Psoas muscle (tissue), 8 donors: ENCODE data around the gene CHEK2. TPM values are rescaled to one million over a fixed set of nuclear protein-coding genes. Genes with fewer than 3 reads are reported as not detected.
"Not testable (repeated sequence)": the region's sequence is repeated elsewhere in the genome, so short reads cannot be mapped to it uniquely, and the experiment has no call there.

Source experiments
- ATAC-seq, 4 donors: fragments of 200-7000 bp; cut with Tn5 transposase; one replicate each; pipeline ENCODE4 v1.9.1; 2020; ENCODE audit warnings: moderate library complexity in 3 of 4, mild to moderate bottlenecking in 2 of 4
- DNase-seq, 2 donors: peaks; one replicate each; pipeline ENCODE4 v3.0.0-alpha.2; 2020
- H3K27ac ChIP-seq: fragments of 200-600 bp; one replicate; pipeline ENCODE4 v1.8.0; 2022
- H3K27me3 ChIP-seq, 3 donors: fragments of 200-600 bp in 1 of 3; one replicate each; pipeline versions ENCODE4 v1.6.1 to v1.8.0; 2013 to 2022; ENCODE audit warnings: low read length in 2 of 3, mild to moderate bottlenecking in 2 of 3, moderate library complexity in 1 of 3; ENCODE audit not compliant: insufficient read depth in 3 of 3
- H3K36me3 ChIP-seq, 2 donors: fragments of 200-600 bp in 1 of 2; one replicate each; pipeline versions ENCODE4 v1.6.1 to v1.8.0; 2013 to 2022; ENCODE audit warnings: low read depth in 1 of 2, mild to moderate bottlenecking in 1 of 2, moderate library complexity in 1 of 2; ENCODE audit not compliant: insufficient read depth in 1 of 2
- H3K4me1 ChIP-seq: fragments of 200-600 bp; one replicate; pipeline ENCODE4 v1.8.0; 2022
- H3K4me3 ChIP-seq: fragments of 200-600 bp; one replicate; pipeline ENCODE4 v1.8.0; 2022; ENCODE audit warnings: mild to moderate bottlenecking
- H3K9me3 ChIP-seq: fragments of 200-600 bp; one replicate; pipeline ENCODE4 v1.8.0; 2022
- WGBS, 3 donors: extraction: QIAGEN DNeasy Blood & Tissue Kit; methylation state at CpG; one replicate each; pipeline versions ENCODE4 v1.1.6 to v1.1.7; 2013; 5-methylcytosine and 5-hydroxymethylcytosine counted together
- intact Hi-C, 2 donors: fragments of 100-400 bp; cut with DNase I; formaldehyde crosslinking; loops; one replicate each; pipeline versions ENCODE4 v1.11.0 to v1.14.2; 2022
- polyA plus RNA-seq, 3 donors: library from polyadenylated mRNA; stranded (reverse); fragments of 200-250 nt; gene quantifications; one replicate each; pipeline ENCODE4 v1.2.3, GENCODE V29; 2013
- total RNA-seq, 4 donors: library from RNA; stranded (reverse); fragmentation: NEBNext Ultra II Directional in 2 of 4; extraction: Animal tissue kit (Norgen Biotek cat#: 25700) in 2 of 4; gene quantifications; one replicate each; pipeline versions ENCODE4 v1.2.1 to v1.2.4, GENCODE V29; 2021 to 2023
- TF ChIP-seq, protein P1 (sequence below): fragments of 200-600 bp; IDR thresholded peaks from one replicate; pipeline ENCODE4 v1.8.0; 2022; ENCODE audit warnings: antibody characterized with exemption
- donor health status: healthy with polysubstance abuse.
- donor health status: DM: no; HTN: no; CAD: no; lungs with moderate emphysema.
- donor health status: Bipolar disorder and iron deficiency.
- donor health status: healthy.
- donor health status: DM: yes; HTN: yes; CAD: no.
- donor health status: DM: no; HTN: no; CAD: no.
- donor health status: DM: no; HTN: no; CAD: no.
- donor health status: DM: yes; HTN: yes; CAD: no.

Gene CHEK2
- total and polyA plus RNA-seq, 7 donors = 1.2 to 14.8 (median 2.3) TPM

DNA sequence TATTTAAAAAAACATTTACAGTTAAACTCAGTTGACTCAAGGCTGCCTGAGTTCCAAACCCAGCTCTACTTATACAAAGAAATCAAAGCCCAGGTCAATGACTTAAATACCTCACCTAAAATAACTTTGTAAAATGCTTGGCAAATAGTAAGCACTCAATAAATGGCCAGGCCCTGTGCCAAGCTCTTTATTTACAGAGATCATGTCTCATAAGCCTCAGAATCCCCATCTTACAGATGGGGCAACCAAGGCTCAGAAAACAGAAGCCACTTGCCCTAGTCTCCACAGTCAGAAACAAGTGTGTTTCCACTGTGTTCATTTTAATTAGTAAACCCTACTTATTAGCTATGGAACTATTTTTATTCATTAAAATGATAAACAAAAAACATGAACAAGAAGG lies 31.5 kb downstream of the CHEK2 start:
- H3K4me3 ChIP-seq = peak overlapping the region; percentile 58
- TF ChIP-seq, protein P1, sequence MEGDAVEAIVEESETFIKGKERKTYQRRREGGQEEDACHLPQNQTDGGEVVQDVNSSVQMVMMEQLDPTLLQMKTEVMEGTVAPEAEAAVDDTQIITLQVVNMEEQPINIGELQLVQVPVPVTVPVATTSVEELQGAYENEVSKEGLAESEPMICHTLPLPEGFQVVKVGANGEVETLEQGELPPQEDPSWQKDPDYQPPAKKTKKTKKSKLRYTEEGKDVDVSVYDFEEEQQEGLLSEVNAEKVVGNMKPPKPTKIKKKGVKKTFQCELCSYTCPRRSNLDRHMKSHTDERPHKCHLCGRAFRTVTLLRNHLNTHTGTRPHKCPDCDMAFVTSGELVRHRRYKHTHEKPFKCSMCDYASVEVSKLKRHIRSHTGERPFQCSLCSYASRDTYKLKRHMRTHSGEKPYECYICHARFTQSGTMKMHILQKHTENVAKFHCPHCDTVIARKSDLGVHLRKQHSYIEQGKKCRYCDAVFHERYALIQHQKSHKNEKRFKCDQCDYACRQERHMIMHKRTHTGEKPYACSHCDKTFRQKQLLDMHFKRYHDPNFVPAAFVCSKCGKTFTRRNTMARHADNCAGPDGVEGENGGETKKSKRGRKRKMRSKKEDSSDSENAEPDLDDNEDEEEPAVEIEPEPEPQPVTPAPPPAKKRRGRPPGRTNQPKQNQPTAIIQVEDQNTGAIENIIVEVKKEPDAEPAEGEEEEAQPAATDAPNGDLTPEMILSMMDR = no peak
- intact Hi-C loops = no loop called here
- peak in 1 of 4 donors; percentile 11 for ATAC-seq
- peak overlapping the region; percentile 80 for H3K27ac ChIP-seq
- peaks cover 36% of the 10 kb centered on the region for H3K4me1 ChIP-seq
- DNase-seq = no peak
- no peaks in the 10 kb centered on the region for H3K9me3 ChIP-seq
- H3K27me3 ChIP-seq = no peaks in the 10 kb centered on the region
- H3K36me3 ChIP-seq = no peaks in the 10 kb centered on the region

DNA sequence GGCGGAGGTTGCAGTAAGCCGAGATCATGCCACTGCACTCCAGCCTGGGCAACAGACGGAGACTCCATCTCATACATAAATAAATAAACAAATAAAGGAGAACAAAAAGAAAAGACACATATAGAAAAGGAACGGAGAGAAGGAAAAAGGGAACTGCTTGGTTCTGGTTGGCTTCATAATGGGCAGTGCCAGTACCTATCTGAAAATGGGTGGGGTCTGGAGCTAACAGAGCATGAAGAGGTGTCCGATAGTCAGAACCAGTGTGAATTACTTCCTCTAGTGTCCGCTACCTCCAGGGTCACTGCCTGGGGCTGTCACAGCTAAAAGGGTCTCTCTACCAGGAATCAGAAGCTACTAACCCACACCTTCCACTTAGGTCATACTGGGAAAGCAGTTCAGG lies 34.8 kb downstream of the CHEK2 start:
- WGBS, 3 donors = 92 to 95% (median 94%) methylated on average over 6 of the region's 6 CpGs
- Histone ChIP-seq H3K9me3 (no peaks in the 10 kb centered on the region), H3K4me1 (peaks cover 24% of the 10 kb centered on the region), H3K27me3 (no peaks in the 10 kb centered on the region), H3K27ac (no peak overlapping the region), H3K36me3 (no peaks in the 10 kb centered on the region), H3K4me3 (no peak overlapping the region)
- no peak for DNase-seq
- no peak for ATAC-seq
- intact Hi-C loops = no loop called here
- TF ChIP-seq, protein P1 = no peak

DNA sequence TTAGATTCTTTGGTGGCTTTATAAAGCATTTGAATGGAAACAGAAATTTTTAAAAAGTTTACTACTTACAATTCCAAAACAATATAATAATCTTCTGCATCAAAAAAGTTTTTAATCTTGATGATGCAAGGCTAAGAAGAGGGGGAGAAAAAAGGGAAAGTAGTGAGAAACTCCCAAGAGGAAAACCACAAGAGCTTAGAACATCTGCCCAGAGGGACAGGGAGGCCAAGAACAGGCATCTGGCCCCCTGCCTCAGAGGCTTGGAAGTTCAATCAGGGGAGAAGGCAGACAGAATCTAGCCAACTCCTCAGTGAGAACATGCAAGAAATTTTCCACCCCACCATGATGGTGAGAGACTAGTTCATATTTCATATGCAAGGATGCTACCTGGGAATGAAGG lies 38.2 kb downstream of the CHEK2 start:
- ATAC-seq (no peak), DNase-seq (no peak)
- no peaks in the 10 kb centered on the region for H3K9me3 ChIP-seq
- no peak overlapping the region for H3K4me3 ChIP-seq
- TF ChIP-seq, protein P1 = no peak
- no peaks in the 10 kb centered on the region for H3K4me1 ChIP-seq
- H3K27ac ChIP-seq = no peak overlapping the region
- H3K36me3 ChIP-seq = no peaks in the 10 kb centered on the region
- no peaks in the 10 kb centered on the region for H3K27me3 ChIP-seq
- intact Hi-C loops = no loop called here

DNA sequence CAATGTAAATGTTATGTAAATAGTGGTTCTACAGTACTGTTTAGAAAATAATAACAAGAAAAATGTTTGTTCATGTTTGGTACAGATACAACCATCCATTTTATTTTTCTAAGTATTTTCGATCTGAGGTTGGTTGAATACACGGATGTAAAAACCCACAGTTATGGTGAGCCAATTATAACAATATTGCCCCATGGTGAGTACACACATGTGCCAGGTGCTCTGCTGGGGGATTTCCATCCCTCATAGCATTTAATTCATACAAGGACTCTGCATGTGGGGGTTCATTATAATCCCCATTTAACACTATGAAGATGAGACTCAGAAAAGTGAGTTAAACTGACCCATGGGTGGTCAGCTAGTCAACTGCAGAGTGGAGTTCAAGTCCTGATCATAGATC lies 38.7 kb downstream of the CHEK2 start:
- H3K4me3 ChIP-seq = no peak overlapping the region
- intact Hi-C loops = no loop called here
- H3K4me1 ChIP-seq = no peaks in the 10 kb centered on the region
- H3K36me3 ChIP-seq = no peaks in the 10 kb centered on the region
- no peaks in the 10 kb centered on the region for H3K9me3 ChIP-seq
- H3K27ac ChIP-seq = no peak overlapping the region
- DNase-seq = no peak
- H3K27me3 ChIP-seq = no peaks in the 10 kb centered on the region
- 91 to 97% (median 95%) methylated on average over 2 of the region's 2 CpGs for WGBS, 3 donors
- no peak for ATAC-seq
- TF ChIP-seq, protein P1 = no peak

DNA sequence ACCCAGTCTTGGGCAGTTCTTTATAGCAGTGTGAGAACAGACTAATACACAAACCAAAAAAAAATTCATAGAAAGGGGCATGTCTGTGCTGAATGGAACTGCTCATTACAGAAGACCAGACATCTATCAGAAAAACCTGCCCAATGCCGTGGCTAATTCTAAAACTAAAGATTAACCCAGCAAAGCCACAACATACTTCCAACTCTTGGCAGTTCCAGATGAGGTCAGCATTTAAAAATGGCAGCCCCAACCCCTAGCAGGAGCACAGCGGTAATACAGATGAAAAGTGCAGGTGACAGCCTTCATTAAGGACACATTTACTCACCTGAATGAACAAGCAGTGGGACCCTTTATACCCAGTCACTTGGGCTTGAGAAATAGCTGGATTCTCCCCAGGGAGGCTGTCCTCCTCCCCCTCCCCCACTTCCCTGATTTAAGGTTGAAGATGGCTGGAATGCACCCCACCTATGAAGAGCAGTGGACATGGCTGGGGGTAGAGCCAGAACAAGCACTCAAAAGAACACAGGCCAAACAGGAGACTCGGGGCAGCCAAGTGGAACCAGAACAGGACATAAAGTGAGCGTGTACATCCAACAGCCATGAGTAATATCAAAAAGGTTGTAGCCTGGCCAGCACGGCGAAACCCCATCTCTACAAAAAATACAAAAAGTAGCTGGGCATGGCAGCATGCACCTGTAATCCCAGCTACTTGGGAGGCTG lies 48.4 kb downstream of the CHEK2 start:
- H3K9me3 ChIP-seq, H3K4me1 ChIP-seq, intact Hi-C loops, H3K27me3 ChIP-seq, H3K36me3 ChIP-seq, H3K27ac ChIP-seq, ATAC-seq, H3K4me3 ChIP-seq, DNase-seq: not testable (repeated sequence)
- 88 to 95% (median 94%) methylated on average over 6 of the region's 6 CpGs for WGBS, 3 donors

DNA sequence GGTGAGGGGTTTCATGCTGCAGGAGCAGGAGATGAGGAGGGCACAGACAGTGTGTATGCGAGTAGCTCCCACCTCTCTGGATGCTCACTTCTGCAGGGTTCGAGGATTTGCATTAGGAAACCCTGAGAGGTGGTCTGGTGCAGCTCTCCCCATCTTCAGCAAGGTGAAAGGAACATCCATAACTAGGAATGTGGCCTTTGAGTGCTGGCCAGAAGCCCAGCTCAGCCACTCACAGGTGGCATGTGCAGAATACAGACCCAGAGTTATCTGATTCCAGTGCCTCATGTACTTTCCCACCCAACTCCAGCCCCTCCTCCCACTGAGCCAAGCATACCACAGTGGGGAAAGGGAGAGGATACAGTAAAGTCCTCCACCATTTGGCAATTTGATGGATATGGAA lies 51.8 kb downstream of the CHEK2 start:
- H3K9me3 ChIP-seq, H3K4me3 ChIP-seq, intact Hi-C loops, H3K36me3 ChIP-seq, ATAC-seq, DNase-seq, H3K27me3 ChIP-seq, H3K4me1 ChIP-seq, H3K27ac ChIP-seq: not testable (repeated sequence)
- WGBS, 3 donors = 97 to 98% (median 97%) methylated on average over 2 of the region's 2 CpGs

DNA sequence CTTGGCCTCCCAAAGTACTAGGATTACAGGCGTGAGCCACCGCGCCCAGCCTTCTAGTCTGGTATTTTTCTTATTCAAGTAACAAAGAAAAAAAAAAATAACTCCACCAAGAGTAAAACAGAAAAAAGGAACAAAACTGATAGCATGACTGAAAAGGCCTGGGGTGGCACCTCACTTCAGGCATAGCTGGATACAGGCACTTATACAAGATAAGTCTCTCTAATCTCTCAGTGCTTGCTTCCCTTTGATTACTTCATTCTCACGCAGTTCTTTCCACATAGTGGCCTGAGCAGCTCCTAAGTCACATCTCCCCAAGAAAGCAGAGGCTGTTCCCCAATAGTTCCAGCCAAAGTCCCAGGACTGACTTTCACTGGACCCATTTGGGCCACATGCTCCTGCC lies 58.7 kb downstream of the CHEK2 start:
- ATAC-seq, H3K27me3 ChIP-seq, H3K36me3 ChIP-seq, H3K9me3 ChIP-seq, H3K4me3 ChIP-seq, H3K4me1 ChIP-seq, H3K27ac ChIP-seq, DNase-seq, intact Hi-C loops: not testable (repeated sequence)
- WGBS, 3 donors = 90 to 92% (median 92%) methylated on average over 4 of the region's 4 CpGs

DNA sequence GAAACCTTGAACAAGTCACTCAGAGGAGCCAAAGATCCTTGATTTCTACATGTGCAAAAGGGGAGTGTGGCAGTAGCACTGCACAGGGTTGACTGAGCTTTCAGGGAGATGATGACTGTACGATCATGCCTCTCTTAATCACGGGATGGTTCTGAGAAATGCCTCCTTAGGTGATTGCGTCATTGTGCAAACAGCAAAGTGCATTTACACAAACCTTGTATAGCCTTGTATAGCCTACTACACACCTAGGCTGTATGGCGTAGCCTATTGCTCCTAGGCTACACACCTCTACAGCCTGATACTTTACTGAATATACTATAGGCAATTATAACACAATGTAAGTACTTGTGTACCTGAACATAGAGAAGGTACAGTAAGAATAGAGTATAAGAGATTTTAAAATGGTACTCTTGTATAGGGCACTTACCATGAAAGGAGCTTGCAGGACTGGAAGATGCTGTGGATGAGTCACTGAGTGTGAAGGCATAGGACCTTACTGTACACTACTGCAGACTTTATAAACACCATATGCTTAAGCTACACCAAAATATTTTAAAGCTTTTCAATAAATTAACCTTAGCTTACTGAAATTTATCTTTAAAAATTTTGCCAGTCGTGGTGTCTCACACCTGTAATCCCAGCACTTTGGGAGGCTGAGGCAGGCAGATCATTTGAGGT lies 60.7 kb downstream of the CHEK2 start:
- H3K4me1 ChIP-seq, H3K36me3 ChIP-seq, ATAC-seq, H3K27ac ChIP-seq, intact Hi-C loops, H3K27me3 ChIP-seq, H3K9me3 ChIP-seq, H3K4me3 ChIP-seq, DNase-seq: not testable (repeated sequence)
- WGBS, 3 donors = 86 to 91% (median 87%) methylated on average over 4 to 5 of the region's 5 CpGs
